Heart left ventricle (tissue), 13 donors: ENCODE results near the gene TTC23.

Experiments
- CTCF ChIP-seq, 12 donors: fragments of 200-600 bp; sonication (generic) in 4 of 12; IDR thresholded peaks; one replicate each; pipeline versions ENCODE4 v1.5.0 to v1.8.0; 2018 to 2022; ENCODE audit warnings: antibody characterized with exemption in 12 of 12, mild to moderate bottlenecking in 5 of 12
- POLR2A ChIP-seq, 2 donors: fragments of 450-650 bp; IDR thresholded peaks; one replicate each; pipeline ENCODE4 v1.6.1; 2017; ENCODE audit warnings: antibody characterized with exemption in 2 of 2, mild to moderate bottlenecking in 2 of 2, moderate library complexity in 2 of 2
- donor health status: ischemic (EF 13 %, LVEDD 7.1; RV severe dilation, severe dysfunction).
- donor health status: DM: no; HTN: yes; CAD: no.
- donor health status: DM: no; HTN: no; CAD: no.
- donor health status: ischemic (EF 25% LVEDD 6.9; RV normal size, moderate dysfunction).
- donor health status: ischemic (EF 25% LVEDD 5.7; RV mildly dilated, moderate dysfunction).
- donor health status: ischemic (EF 35%, LVEDD 5.7; RV mildly dilated, moderate dysfunction).
- donor health status: nonischemic (EF 11% LVEDD 7.7; RV severe dilation, severe dysfunction).
- donor health status: DM: yes; HTN: yes; CAD: no.
- donor health status: PGD.
- donor health status: ischemic (EF 29% LVEDD 5.4; RV normal size, mild dysfunction).
- donor health status: nonischemic (EF 23%, LVEDD 6.1; RV moderate dilation, normal function).

GRCh38 chr15:99202176-99202552 is 47.2 kb downstream of the TTC23 start:
- TF ChIP-seq POLR2A (IDR thresholded peaks at IDR 0.05) (no peak), CTCF (IDR thresholded peaks at IDR 0.05) (no peak)
